HL-60/S4 treated with phorbol 12-myristate 13-acetate at 8.2 ng/mL for 4 days and 3 days (cell line): ENCODE data around the gene CTSW.

ENCODE experiments used
- in situ Hi-C: fragments of 300-500 bp; cut with MboI; formaldehyde crosslinking; loops from 2 replicates; pipeline ENCODE4 v1.15.0; 2022; ENCODE audit warnings: low sequenced_read_pairs

Gene CTSW

DNA sequence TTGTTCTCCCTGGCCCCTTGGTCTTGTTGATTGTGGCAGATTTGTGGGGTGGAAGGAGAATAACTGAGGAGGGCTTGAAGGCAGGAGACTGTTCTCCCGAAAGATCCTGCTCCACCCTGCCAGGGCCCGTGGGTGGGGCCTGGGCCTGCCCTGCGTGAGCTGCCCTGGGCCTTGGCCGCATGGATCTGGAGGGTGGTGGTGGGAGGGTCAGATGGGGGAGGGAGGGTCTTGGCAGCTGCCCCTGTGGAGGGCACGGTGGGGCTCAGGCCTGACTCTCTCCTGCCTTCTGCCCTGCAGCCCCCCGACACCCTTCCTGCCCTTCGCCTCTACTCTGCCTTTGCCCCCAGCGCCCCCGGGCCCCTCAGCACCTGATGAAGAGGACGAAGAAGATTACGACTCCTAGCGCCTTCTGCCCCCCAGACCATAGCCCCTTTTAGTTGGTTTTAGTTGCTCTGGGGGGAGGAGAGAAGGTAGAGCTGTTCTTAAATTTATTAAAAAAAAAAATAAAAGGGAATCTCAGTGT is 41.5 kb downstream of the CTSW start:
- in situ Hi-C loops = no loop called here

DNA sequence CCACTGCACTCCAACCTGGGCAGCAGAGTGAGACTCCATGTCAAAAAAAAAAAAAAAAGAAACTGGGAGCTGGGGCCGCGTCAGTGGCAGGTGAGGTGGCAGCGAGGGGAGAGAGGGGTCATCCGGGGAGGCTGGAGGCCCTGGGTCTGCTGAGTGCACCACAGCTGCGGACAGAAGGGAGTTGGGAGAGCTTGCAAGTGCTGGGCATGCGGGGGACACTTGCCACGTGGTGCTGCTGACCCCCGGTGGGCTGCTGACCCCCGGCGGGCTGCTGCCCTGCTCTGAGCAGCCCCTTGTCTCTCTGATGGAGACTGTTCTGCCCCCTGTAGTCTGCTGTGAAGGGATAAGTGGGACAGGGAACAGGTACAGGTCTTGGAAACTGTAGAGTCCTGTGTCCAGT is 42.2 kb downstream of the CTSW start:
- in situ Hi-C loops = no loop called here

DNA sequence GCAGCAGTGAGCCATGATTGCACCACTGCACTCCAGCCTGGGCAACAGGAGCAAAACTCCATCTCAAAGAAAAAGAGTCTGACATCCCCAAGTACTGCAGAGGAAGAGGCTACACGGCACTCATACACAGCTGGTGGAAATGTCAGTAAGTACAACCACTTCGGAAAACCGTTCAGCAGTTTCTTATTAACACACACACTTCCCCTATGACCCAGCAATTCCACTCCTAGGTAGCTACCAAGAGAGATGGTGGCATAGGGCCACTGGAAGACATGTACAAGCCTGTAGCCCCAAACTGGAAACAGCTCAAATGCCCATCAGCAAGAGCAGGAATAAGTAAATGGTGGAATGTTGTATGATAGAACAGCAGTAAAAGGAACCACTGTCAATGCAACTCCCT is 42.9 kb downstream of the CTSW start:
- in situ Hi-C loops = no loop called here

GRCh38 chr11:65925397-65925796 is 45.8 kb downstream of the CTSW start:
- in situ Hi-C loops = no loop called here

DNA sequence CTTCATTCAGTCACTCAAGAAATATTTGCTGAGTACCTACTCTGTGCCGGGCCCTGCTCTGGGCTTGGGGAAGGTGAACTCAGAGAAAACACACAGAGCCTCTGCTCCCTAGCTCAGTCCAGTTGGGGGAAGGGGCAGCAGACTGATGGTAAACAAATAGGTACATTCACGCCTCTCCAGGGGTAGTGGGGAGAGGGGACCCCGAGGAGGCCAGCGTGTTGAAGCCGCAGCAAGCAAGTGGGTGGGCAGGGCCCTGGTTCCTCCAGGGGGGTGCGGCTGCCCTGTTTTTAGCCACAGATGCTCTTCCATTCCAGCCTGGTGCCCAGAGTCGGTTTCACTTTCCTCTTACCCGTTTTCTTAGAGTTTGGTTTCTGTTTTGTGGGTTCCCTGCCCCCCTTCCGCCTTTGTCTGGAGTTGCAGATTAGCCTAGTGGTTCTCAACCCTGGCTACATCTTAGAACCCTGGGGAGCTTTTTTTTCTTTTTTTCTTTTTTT is 48.3 kb downstream of the CTSW start:
- in situ Hi-C loops = no loop called here

DNA sequence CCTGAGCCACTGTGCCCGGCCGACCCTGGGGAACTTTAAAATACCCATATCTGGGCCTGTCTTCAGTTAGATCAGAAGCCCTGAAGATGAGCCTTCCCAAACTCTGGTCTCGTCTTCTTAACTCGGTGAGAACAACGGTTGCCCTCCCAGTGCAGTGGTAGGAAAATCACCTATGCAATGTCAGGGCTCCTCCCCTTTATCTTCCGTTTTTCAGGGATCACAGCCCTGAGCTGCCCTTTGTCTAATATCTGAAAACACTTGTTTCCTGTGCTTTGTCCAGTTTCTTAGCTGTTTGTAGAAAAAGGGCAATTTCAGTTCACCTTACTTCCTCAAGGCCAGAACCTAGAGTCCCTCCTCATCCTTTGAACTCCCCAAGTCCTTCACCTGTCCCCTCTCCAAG is 49.0 kb downstream of the CTSW start:
- in situ Hi-C loops = no loop called here

- in situ Hi-C loops = no loop called here
Observed at GRCh38 chr11:65931773-65932557, 52.3 kb downstream of the CTSW start.

GRCh38 chr11:65932558-65932919 is 52.9 kb downstream of the CTSW start:
- in situ Hi-C loops = no loop called here
